HepG2 (cell line): ENCODE measurements around the gene ZNF396. TPM values are rescaled to one million over a fixed set of nuclear protein-coding genes. Genes with fewer than 3 reads are reported as not detected.
A peak's percentile ranks its signal among the peaks of the same experiment; 100 is the strongest.

ENCODE experiments used
- CTCF ChIP-seq: sonication (generic); formaldehyde crosslinking; IDR thresholded peaks from 2 replicates; pipeline ENCODE4 v1.5.0; 2020; ENCODE audit warnings: mild to moderate bottlenecking, missing genetic modification reagents, moderate library complexity
- DNMT1 ChIP-seq: sonication (generic); formaldehyde crosslinking; IDR thresholded peaks from 2 replicates; pipeline ENCODE4 v1.5.1; 2020; ENCODE audit warnings: mild to moderate bottlenecking, missing genetic modification reagents
- FOXP1 ChIP-seq, 2 experiments: fragments of 450-650 bp in 1 of 2; IDR thresholded peaks; 2 replicates each; pipeline ENCODE4 v1.6.1; 2017 to 2018; ENCODE audit warnings: antibody characterized with exemption in 1 of 2
- GABPA ChIP-seq, 2 experiments: IDR thresholded peaks; 2 replicates each; pipeline ENCODE4 v1.6.1; 2011 to 2016; ENCODE audit warnings: low read depth in 2 of 2, low read length in 1 of 2, missing biosample characterization in 1 of 2, missing genetic modification characterization in 1 of 2
- GPN1 ChIP-seq: sonication (generic); formaldehyde crosslinking; IDR thresholded peaks from 2 replicates; pipeline ENCODE4 v1.5.1; 2020; ENCODE audit warnings: missing genetic modification reagents, borderline replicate concordance
- HOMEZ ChIP-seq: IDR thresholded peaks from 2 replicates; pipeline ENCODE4 v1.6.1; 2016; ENCODE audit warnings: low read depth
- IRF1 ChIP-seq: sonication (generic); formaldehyde crosslinking; IDR thresholded peaks from 2 replicates; pipeline ENCODE4 v1.4.0; 2020; ENCODE audit warnings: low read depth, mild to moderate bottlenecking, missing genetic modification reagents
- IRF2 ChIP-seq: IDR thresholded peaks from 2 replicates; pipeline ENCODE4 v1.6.1; 2018; ENCODE audit warnings: missing genetic modification reagents, missing compliant biosample characterization
- MAF1 ChIP-seq: sonication (generic); formaldehyde crosslinking; IDR thresholded peaks from 2 replicates; pipeline ENCODE4 v1.5.0; 2020; ENCODE audit warnings: missing genetic modification reagents, borderline replicate concordance
- MIER3 ChIP-seq: IDR thresholded peaks from 2 replicates; pipeline ENCODE4 v1.6.1; 2016; ENCODE audit warnings: missing compliant biosample characterization, borderline replicate concordance
- MTA1 ChIP-seq: sonication (generic); formaldehyde crosslinking; IDR thresholded peaks from 2 replicates; pipeline ENCODE4 v1.4.0; 2020; ENCODE audit warnings: missing genetic modification reagents, mild to moderate bottlenecking, borderline replicate concordance
- NR2F6 ChIP-seq, 2 experiments: IDR thresholded peaks; 2 replicates each; pipeline ENCODE4 v1.6.1; 2016; ENCODE audit warnings: antibody characterized with exemption in 1 of 2, mild to moderate bottlenecking in 1 of 2
- PCBP1 ChIP-seq: fragments of 200-400 bp; formaldehyde crosslinking; IDR thresholded peaks from 2 replicates; pipeline ENCODE4 v1.6.1; 2017; ENCODE audit warnings: mild to moderate bottlenecking, low read depth, low read length, borderline replicate concordance
- POLR2A ChIP-seq, 2 experiments: IDR thresholded peaks; 2 replicates each; pipeline ENCODE4 v1.6.1; 2011; ENCODE audit warnings: low read depth in 2 of 2, low read length in 2 of 2, mild to moderate bottlenecking in 1 of 2, moderate library complexity in 1 of 2; ENCODE audit not compliant: insufficient read depth in 1 of 2
- PTBP1 ChIP-seq: fragments of 200-400 bp; formaldehyde crosslinking; IDR thresholded peaks from 2 replicates; pipeline ENCODE4 v1.6.1; 2018; ENCODE audit warnings: low read length, low read depth; ENCODE audit not compliant: poor library complexity, severe bottlenecking
- TBX3 ChIP-seq: fragments of 450-650 bp; IDR thresholded peaks from 2 replicates; pipeline ENCODE4 v1.6.1; 2017; ENCODE audit warnings: antibody characterized with exemption, mild to moderate bottlenecking, inconsistent platforms, borderline replicate concordance
- THAP11 ChIP-seq: IDR thresholded peaks from 2 replicates; pipeline ENCODE4 v1.6.1; 2016; ENCODE audit warnings: missing biosample characterization, missing genetic modification reagents
- YEATS2 ChIP-seq: sonication (generic); formaldehyde crosslinking; IDR thresholded peaks from 2 replicates; pipeline ENCODE4 v1.4.0; 2020; ENCODE audit warnings: missing genetic modification reagents, borderline replicate concordance
- ZKSCAN1 ChIP-seq: fragments of 150-350 bp; IDR thresholded peaks from 2 replicates; pipeline ENCODE4 v1.6.1; 2014; ENCODE audit warnings: low read length
- ZKSCAN5 ChIP-seq: sonication (generic); formaldehyde crosslinking; IDR thresholded peaks from 2 replicates; pipeline ENCODE4 v1.5.1; 2020; ENCODE audit warnings: mild to moderate bottlenecking, missing genetic modification reagents
- ZNF207 ChIP-seq: fragments of 450-650 bp; IDR thresholded peaks from 2 replicates; pipeline ENCODE4 v1.6.1; 2016; ENCODE audit warnings: antibody characterized with exemption, borderline replicate concordance
- ZNF230 ChIP-seq: sonication (generic); formaldehyde crosslinking; IDR thresholded peaks from 2 replicates; pipeline ENCODE4 v1.4.0; 2020; ENCODE audit warnings: mild to moderate bottlenecking, missing genetic modification reagents
- ZNF547 ChIP-seq: sonication (generic); formaldehyde crosslinking; IDR thresholded peaks from 2 replicates; pipeline ENCODE4 v1.5.1; 2020; ENCODE audit warnings: mild to moderate bottlenecking, missing genetic modification reagents
- ZNF572 ChIP-seq: sonication (generic); formaldehyde crosslinking; IDR thresholded peaks from 2 replicates; pipeline ENCODE4 v1.5.1; 2020; ENCODE audit warnings: mild to moderate bottlenecking, missing genetic modification reagents
- ZNF580 ChIP-seq: IDR thresholded peaks from 2 replicates; pipeline ENCODE4 v1.6.1; 2016; ENCODE audit warnings: low read depth, borderline replicate concordance
- ZSCAN9 ChIP-seq: IDR thresholded peaks from 2 replicates; pipeline ENCODE4 v1.6.1; 2016; ENCODE audit warnings: borderline replicate concordance
- polyA plus RNA-seq, 8 experiments: library from polyadenylated mRNA; depleted of rRNA in 3 of 8; stranded (reverse) in 7 of 8; unstranded in 1 of 8; fragments of >200 nt; fragmentation: Illumina TruSeq in 4 of 8; extraction: Trizol in 4 of 8; gene quantifications; 2 replicates each; pipeline versions ENCODE4 v1.2.1 to v1.2.3, GENCODE V29; 2011 to 2016; ENCODE audit warnings: low read depth in 4 of 8, missing spikeins in 1 of 8, mixed read lengths in 1 of 8; ENCODE audit not compliant: insufficient read depth in 1 of 8
- total RNA-seq, 5 experiments: library from RNA; depleted of rRNA; stranded (reverse); fragments of >200 nt; fragmentation: Illumina TruSeq; extraction: Trizol; gene quantifications; 2 replicates each; pipeline ENCODE4 v1.2.3, GENCODE V29; 2016; ENCODE audit warnings: low read depth in 1 of 5
- TF ChIP-seq, protein P1 (sequence below): sonication (generic); formaldehyde crosslinking; IDR thresholded peaks from 2 replicates; pipeline ENCODE4 v1.4.0; 2020; ENCODE audit warnings: mild to moderate bottlenecking, missing genetic modification reagents

ZNF396 gene
- total and polyA plus RNA-seq, 2 of the 13 experiments (the other 11 are each of a cell fraction or from before 2014, with no cell fraction given), result 0.25 to 0.75 TPM

DNA sequence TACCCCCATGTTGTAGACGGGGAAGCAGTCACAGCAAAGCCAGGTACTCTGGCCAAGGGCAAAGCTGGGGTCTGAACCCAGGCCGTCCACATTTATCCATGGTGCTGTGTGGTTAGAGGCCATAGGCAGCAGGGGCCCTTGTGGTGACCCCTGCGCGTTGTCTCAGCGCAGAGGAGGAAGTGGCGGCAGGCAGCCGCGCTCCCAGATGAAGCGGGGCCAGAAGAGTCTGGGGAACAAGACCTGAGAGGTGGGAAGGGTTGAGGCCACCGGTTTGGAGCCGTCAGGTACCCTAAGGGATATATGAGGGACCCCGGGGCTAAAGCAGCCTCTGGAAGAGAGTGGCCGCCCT, 770 bp downstream of the ZNF396 start (continued):
- TF ChIP-seq MTA1 (CRISPR knock-in tag) (no peak), DNMT1 (CRISPR knock-in tag) (no peak), IRF1 (CRISPR knock-in tag) (no peak), ZNF572 (CRISPR knock-in tag) (no peak), MIER3 (CRISPR knock-in tag) (no peak), GABPA (IDR thresholded peaks at IDR 0.05; ENCODE audit: low read depth, low read length) (no peak), GABPA (CRISPR knock-in tag; IDR thresholded peaks at IDR 0.05; ENCODE audit: low read depth) (0 out of 2 replicates have a peak, but pooled peaks have one; percentile 12), YEATS2 (no peak), FOXP1 (IDR thresholded peaks at IDR 0.05) (no peak), FOXP1 (CRISPR knock-in tag; IDR thresholded peaks at IDR 0.05) (no peak), IRF2 (CRISPR knock-in tag) (no peak), ZNF580 (CRISPR knock-in tag) (0 out of 2 replicates have a peak, but pooled peaks have one; percentile 1), TBX3 (no peak), ZKSCAN5 (CRISPR knock-in tag) (no peak), CTCF (0 out of 2 replicates have a peak, but pooled peaks have one; percentile 11), THAP11 (CRISPR knock-in tag) (no peak), ZKSCAN1 (no peak), ZNF230 (CRISPR knock-in tag) (no peak), NR2F6 (IDR thresholded peaks at IDR 0.05) (no peak), NR2F6 (CRISPR knock-in tag; IDR thresholded peaks at IDR 0.05) (0 out of 2 replicates have a peak, but pooled peaks have one; percentile 29), ZNF207 (no peak), ZSCAN9 (CRISPR knock-in tag) (no peak), GPN1 (CRISPR knock-in tag) (no peak), MAF1 (CRISPR knock-in tag) (no peak), HOMEZ (CRISPR knock-in tag) (no peak), PTBP1 (no peak), ZNF547 (CRISPR knock-in tag) (no peak), PCBP1 (no peak), POLR2A (IDR thresholded peaks at IDR 0.05; ENCODE audit: insufficient read depth in 1 of 2, low read depth in 2 of 2, low read length in 2 of 2) (no peak)
- TF ChIP-seq, protein P1, sequence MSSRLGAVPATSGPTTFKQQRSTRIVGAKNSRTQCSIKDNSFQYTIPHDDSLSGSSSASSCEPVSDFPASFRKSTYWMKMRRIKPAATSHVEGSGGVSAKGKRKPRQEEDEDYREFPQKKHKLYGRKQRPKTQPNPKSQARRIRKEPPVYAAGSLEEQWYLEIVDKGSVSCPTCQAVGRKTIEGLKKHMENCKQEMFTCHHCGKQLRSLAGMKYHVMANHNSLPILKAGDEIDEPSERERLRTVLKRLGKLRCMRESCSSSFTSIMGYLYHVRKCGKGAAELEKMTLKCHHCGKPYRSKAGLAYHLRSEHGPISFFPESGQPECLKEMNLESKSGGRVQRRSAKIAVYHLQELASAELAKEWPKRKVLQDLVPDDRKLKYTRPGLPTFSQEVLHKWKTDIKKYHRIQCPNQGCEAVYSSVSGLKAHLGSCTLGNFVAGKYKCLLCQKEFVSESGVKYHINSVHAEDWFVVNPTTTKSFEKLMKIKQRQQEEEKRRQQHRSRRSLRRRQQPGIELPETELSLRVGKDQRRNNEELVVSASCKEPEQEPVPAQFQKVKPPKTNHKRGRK (CRISPR knock-in tag), result no peak
